CD8-positive, alpha-beta memory T cell (primary cell): ENCODE results near the gene EXO1. TPM values are rescaled to one million over a fixed set of nuclear protein-coding genes. Genes with fewer than 3 reads are reported as not detected.

Experiments
- CTCF ChIA-PET: fragments of 350-600 bp; sonication (Branson Sonifier 250); formaldehyde crosslinking; loops from one replicate; lab custom pipeline; 2021; ENCODE audit warnings: antibody characterized with exemption; lab: Charles Lee
- POLR2A ChIA-PET: fragments of 350-600 bp; sonication (Branson Sonifier 250); formaldehyde crosslinking; loops from one replicate; lab custom pipeline; 2021; ENCODE audit warnings: antibody characterized with exemption; lab: Charles Lee
- DNase-seq, 5 donors: peaks; one replicate each; pipeline versions ENCODE4 v3.0.0 to v3.0.0-alpha.2; 2020 to 2022; ENCODE audit warnings: mixed read lengths in 1 of 5
- H3K27ac ChIP-seq: one replicate; pipeline ENCODE4 v1.7.0; 2013; ENCODE audit warnings: low read depth, mild to moderate bottlenecking, low read length, moderate library complexity
- H3K27me3 ChIP-seq: 2 replicates; pipeline ENCODE4 v1.7.0; 2013; ENCODE audit warnings: low read length, mild to moderate bottlenecking; ENCODE audit not compliant: insufficient read depth, poor library complexity, severe bottlenecking
- H3K36me3 ChIP-seq: 2 replicates; pipeline ENCODE4 v1.7.0; 2013; ENCODE audit warnings: mild to moderate bottlenecking, low read length, moderate library complexity; ENCODE audit not compliant: insufficient read depth
- H3K4me1 ChIP-seq: 2 replicates; pipeline ENCODE4 v1.7.0; 2013; ENCODE audit warnings: mild to moderate bottlenecking, low read length, moderate library complexity; ENCODE audit not compliant: insufficient read depth
- H3K4me3 ChIP-seq: 2 replicates; pipeline ENCODE4 v1.7.0; 2013; ENCODE audit warnings: mild to moderate bottlenecking, low read length
- H3K9me3 ChIP-seq: 2 replicates; pipeline ENCODE4 v1.7.0; 2013; ENCODE audit warnings: mild to moderate bottlenecking, low read length
- H3K27ac Mint-ChIP-seq, 8 donors: one replicate each; pipeline ENCODE4 v1.8.0; 2020 to 2021; ENCODE audit warnings: mixed read lengths in 8 of 8, mild to moderate bottlenecking in 6 of 8, inconsistent platforms in 3 of 8, moderate library complexity in 3 of 8
- H3K27me3 Mint-ChIP-seq, 2 donors: one replicate each; pipeline ENCODE4 v1.8.0; 2020 to 2021; ENCODE audit warnings: mixed read lengths in 2 of 2, mild to moderate bottlenecking in 1 of 2, moderate library complexity in 1 of 2
- H3K36me3 Mint-ChIP-seq, 3 donors: one replicate each; pipeline ENCODE4 v1.8.0; 2020 to 2021; ENCODE audit warnings: mixed read lengths in 3 of 3, inconsistent platforms in 1 of 3, mild to moderate bottlenecking in 1 of 3
- H3K4me1 Mint-ChIP-seq, 3 donors: one replicate each; pipeline ENCODE4 v1.8.0; 2020 to 2021; ENCODE audit warnings: mixed read lengths in 3 of 3, inconsistent platforms in 1 of 3, mild to moderate bottlenecking in 1 of 3
- H3K4me3 Mint-ChIP-seq, 7 donors: one replicate each; pipeline ENCODE4 v1.8.0; 2020 to 2021; ENCODE audit warnings: mixed read lengths in 7 of 7, mild to moderate bottlenecking in 6 of 7, moderate library complexity in 4 of 7, inconsistent platforms in 2 of 7
- H3K9me3 Mint-ChIP-seq, 5 donors: one replicate each; pipeline ENCODE4 v1.8.0; 2020 to 2022; ENCODE audit warnings: mixed read lengths in 5 of 5, mild to moderate bottlenecking in 3 of 5, moderate library complexity in 2 of 5, inconsistent platforms in 1 of 5
- polyA plus RNA-seq: library from polyadenylated mRNA; unstranded; fragments of 300-500 nt; fragmentation: Illumina TruSeq; gene quantifications from one replicate; pipeline ENCODE4 v1.2.3, GENCODE V29; 2021
- total RNA-seq, 2 experiments: library from RNA; stranded (reverse); gene quantifications; one replicate each; pipeline ENCODE4 v1.2.3, GENCODE V29; 2021

Gene EXO1
- total and polyA plus RNA-seq, 3 experiments from 2014 or later, result 0.49 to 76.1 (median 65.8) TPM

DNA sequence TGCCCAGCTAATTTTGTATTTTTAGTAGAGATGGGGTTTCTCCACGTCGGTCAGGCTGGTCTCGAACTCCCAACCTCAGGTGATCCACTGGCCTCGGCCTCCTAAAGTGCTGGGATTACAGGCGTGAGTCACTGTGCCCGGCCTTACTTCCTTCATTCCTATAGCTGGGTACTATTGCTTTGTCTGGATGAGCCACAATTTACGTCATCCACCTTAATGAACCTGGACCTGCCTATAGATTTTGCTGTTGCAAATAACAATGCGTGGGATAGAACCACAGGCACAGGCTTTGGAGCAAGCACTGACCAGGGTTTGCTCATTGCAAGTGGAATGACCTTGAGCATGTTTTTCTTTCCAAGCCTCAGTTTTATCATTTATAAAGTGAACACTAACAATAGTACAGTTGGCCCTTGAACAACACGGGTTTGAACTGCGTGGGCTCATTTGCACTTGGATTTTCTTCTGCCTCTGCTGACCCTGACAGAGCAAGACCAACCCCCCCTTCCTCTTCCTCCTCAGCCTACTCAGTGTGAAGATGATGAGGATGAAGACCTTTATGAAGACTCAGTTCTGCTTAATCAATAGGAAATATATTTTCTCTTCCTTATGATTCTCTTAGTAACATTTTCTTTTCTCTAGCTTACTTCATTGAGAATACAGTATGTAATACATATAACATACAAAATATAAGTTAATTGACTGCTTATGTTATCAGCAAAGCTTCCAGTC is 76.2 kb downstream of the EXO1 start:
- ChIA-PET POLR2A (no interaction called here), CTCF (no interaction called here)
- H3K9me3 Mint-ChIP-seq, result no peaks in the 10 kb centered on the region
- Histone ChIP-seq H3K36me3 (no peaks in the 10 kb centered on the region), H3K4me3 (no peak overlapping the region), H3K9me3 (no peaks in the 10 kb centered on the region), H3K4me1 (no peaks in the 10 kb centered on the region), H3K27me3 (no peaks in the 10 kb centered on the region), H3K27ac (no peak overlapping the region)
- H3K4me1 Mint-ChIP-seq, result no peaks in the 10 kb centered on the region
- no peaks in the 10 kb centered on the region for H3K36me3 Mint-ChIP-seq
- peaks cover 3 to 4% of the 10 kb centered on the region in 2 donors for H3K27me3 Mint-ChIP-seq
- no peak overlapping the region for H3K27ac Mint-ChIP-seq
- H3K4me3 Mint-ChIP-seq, result no peak overlapping the region
- DNase-seq, result no peak

DNA sequence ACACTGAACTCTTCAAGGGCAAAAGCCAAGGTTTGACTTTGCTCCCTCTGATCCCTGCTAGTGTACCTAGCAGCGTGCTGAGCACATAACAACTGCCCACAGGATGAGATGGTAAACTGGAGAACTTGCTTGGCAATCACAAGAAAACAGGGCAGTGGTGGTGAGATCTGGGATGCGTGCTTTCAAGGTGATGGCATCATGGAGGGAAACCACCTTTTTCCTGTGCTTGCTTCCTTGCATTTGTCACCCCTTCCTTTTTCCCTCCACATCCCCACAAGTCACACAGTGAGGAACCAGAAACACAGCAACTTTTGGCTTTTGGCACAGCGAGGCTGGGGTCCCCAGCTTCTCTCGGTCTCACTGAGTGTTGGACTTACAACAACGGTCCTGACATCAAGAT is 78.1 kb downstream of the EXO1 start:
- no peaks in the 10 kb centered on the region for H3K36me3 Mint-ChIP-seq
- no peaks in the 10 kb centered on the region for H3K4me1 Mint-ChIP-seq
- CTCF ChIA-PET, result no interaction called here
- no peaks in the 10 kb centered on the region for H3K9me3 Mint-ChIP-seq
- Histone ChIP-seq H3K4me3 (no peak overlapping the region), H3K4me1 (no peaks in the 10 kb centered on the region), H3K36me3 (no peaks in the 10 kb centered on the region), H3K9me3 (no peaks in the 10 kb centered on the region), H3K27ac (no peak overlapping the region), H3K27me3 (no peaks in the 10 kb centered on the region)
- POLR2A ChIA-PET, result no interaction called here
- no peak overlapping the region for H3K4me3 Mint-ChIP-seq
- no peak overlapping the region for H3K27ac Mint-ChIP-seq
- H3K27me3 Mint-ChIP-seq, result peaks cover 3 to 6% of the 10 kb centered on the region in 2 donors
- DNase-seq, result no peak

DNA sequence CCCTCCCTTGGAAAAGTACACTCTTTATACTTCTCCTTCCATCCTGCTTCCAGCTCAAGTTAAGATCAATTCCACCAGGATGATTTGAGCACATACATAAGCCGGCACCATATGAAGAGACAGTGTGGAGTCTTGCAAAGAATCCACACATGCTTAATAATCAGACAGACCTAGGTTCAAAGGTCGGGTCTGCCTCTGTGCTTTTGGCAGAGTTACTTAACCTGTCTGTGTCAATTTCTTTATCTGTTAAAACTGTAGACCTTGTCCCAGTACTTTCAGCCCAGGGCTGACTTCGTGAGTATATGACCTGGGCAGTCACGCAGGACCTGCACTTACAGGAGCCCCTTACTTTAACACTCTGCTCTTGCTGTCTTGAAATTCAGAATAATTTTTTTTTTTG is 79.3 kb downstream of the EXO1 start:
- Mint-ChIP-seq H3K4me3 (no peak overlapping the region), H3K27me3 (peaks cover 7 to 8% of the 10 kb centered on the region in 2 donors), H3K36me3 (no peaks in the 10 kb centered on the region), H3K27ac (peak overlapping the region in 1 of 8 donors; percentile 38), H3K9me3 (no peaks in the 10 kb centered on the region), H3K4me1 (no peaks in the 10 kb centered on the region)
- no peak overlapping the region for H3K4me3 ChIP-seq
- POLR2A ChIA-PET, result no interaction called here
- H3K36me3 ChIP-seq, result no peaks in the 10 kb centered on the region
- CTCF ChIA-PET, result no interaction called here
- H3K9me3 ChIP-seq, result no peaks in the 10 kb centered on the region
- H3K27ac ChIP-seq, result no peak overlapping the region
- no peak for DNase-seq
- H3K27me3 ChIP-seq, result no peaks in the 10 kb centered on the region
- no peaks in the 10 kb centered on the region for H3K4me1 ChIP-seq

DNA sequence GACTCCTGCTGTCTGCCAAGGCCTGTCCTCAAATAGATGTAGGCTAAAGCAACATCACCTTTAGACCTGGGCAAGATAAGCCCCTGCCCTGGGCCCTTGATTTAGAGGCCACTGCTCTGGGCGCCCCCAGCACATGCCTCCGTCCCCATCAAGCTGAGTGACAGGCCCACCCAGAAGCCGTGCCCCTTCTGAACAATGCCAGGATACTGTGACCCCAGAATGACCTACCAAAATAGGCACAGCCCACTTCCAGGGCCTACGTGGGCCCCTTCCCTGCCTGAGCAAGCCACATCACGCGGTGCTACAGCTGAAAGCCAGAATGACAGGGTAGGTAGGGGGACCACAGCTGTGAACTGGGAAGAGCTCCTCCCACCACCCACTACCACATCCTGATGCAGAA is 84.8 kb downstream of the EXO1 start:
- Histone ChIP-seq H3K27me3 (no peaks in the 10 kb centered on the region), H3K4me3 (no peak overlapping the region), H3K4me1 (no peaks in the 10 kb centered on the region), H3K36me3 (no peaks in the 10 kb centered on the region), H3K9me3 (no peaks in the 10 kb centered on the region), H3K27ac (no peak overlapping the region)
- H3K4me3 Mint-ChIP-seq, result no peak overlapping the region
- H3K36me3 Mint-ChIP-seq, result no peaks in the 10 kb centered on the region
- CTCF ChIA-PET, result no interaction called here
- no peak overlapping the region for H3K27ac Mint-ChIP-seq
- no peaks in the 10 kb centered on the region for H3K4me1 Mint-ChIP-seq
- peak in 1 of 5 donors; percentile 48 for DNase-seq
- H3K27me3 Mint-ChIP-seq, result peaks cover 8 to 14% of the 10 kb centered on the region in 2 donors
- H3K9me3 Mint-ChIP-seq, result no peaks in the 10 kb centered on the region
- POLR2A ChIA-PET, result no interaction called here

DNA sequence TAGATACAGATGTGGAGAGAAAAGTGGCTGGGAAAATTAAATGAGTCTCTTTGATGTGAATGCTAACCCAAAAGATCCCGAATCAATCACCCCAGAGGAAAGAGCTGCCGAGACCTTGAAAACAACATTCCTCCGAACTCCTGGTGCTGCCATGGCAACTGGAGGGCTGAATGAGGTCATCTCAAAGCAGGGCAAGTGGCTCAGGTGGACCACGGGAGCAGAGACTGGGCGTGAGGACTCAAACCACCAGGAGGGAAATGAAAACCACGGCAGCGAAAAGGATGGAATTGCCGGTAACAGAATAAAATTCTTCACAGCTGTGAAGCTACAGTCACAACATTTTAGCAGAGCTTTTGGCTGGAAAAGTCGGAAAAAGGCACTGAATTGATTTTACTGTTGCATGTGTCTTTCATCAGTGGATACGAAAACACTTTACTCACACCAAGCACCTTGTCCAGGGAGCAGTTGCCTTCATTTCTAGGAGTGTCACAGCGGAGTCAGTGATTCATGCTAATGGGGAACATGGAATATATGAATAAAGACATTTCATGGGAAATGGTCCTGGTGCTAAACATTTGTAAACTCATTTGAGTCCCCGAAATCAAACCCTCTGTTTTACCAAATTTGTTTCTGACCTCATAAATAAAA is 86.3 kb downstream of the EXO1 start:
- Mint-ChIP-seq H3K36me3 (peaks cover 0 to 6% (median 0%) of the 10 kb centered on the region in 3 donors), H3K27me3 (peaks cover 6 to 14% of the 10 kb centered on the region in 2 donors), H3K4me1 (no peaks in the 10 kb centered on the region), H3K4me3 (no peak overlapping the region), H3K27ac (no peak overlapping the region), H3K9me3 (peaks cover 0 to 7% (median 3%) of the 10 kb centered on the region in 5 donors)
- Histone ChIP-seq H3K36me3 (no peaks in the 10 kb centered on the region), H3K9me3 (no peaks in the 10 kb centered on the region), H3K4me3 (no peak overlapping the region), H3K27ac (no peak overlapping the region), H3K4me1 (no peaks in the 10 kb centered on the region), H3K27me3 (no peaks in the 10 kb centered on the region)
- no peak for DNase-seq
- POLR2A ChIA-PET, result interaction anchor here (0.6 kb wide), 1 partner anchor 462 kb away, joined by 6 read pairs; no protein-coding TSS in a partner anchor
- CTCF ChIA-PET, result no interaction called here

DNA sequence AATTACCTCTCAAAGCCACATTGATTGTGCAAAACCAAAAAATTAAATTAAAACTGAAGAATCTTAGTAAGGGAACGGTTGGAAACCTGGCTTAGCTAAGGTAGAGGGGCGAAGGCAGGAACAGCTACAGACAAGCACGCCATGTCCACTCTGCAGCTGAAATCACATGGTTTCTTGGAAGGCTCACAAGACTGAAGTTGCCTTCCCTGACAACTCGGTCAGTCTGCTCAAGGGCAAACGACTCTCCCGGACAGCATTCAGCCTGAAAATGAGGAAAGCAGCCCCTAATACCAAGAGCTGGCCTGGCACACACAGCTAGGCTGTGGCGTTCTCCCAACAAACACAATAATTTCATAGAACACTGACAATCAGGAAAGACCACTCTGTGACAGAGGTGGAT is 86.9 kb downstream of the EXO1 start:
- POLR2A ChIA-PET, result no interaction called here
- Mint-ChIP-seq H3K27ac (no peak overlapping the region), H3K27me3 (peaks cover 4 to 14% of the 10 kb centered on the region in 2 donors), H3K4me3 (no peak overlapping the region), H3K4me1 (no peaks in the 10 kb centered on the region), H3K36me3 (peaks cover 0 to 6% (median 0%) of the 10 kb centered on the region in 3 donors), H3K9me3 (peaks cover 0 to 7% (median 7%) of the 10 kb centered on the region in 5 donors)
- CTCF ChIA-PET, result no interaction called here
- H3K4me3 ChIP-seq, result no peak overlapping the region
- no peak for DNase-seq
- H3K27me3 ChIP-seq, result no peaks in the 10 kb centered on the region
- no peaks in the 10 kb centered on the region for H3K4me1 ChIP-seq
- H3K27ac ChIP-seq, result no peak overlapping the region
- H3K9me3 ChIP-seq, result no peaks in the 10 kb centered on the region
- no peaks in the 10 kb centered on the region for H3K36me3 ChIP-seq

Other genes with a start within 250 kb of the EXO1 start
- gene CHML, start 207.8 kb upstream of the EXO1 start, total RNA-seq, result 10 to 100 TPM; 20.3 to 21.6 TPM
- 3.9 TPM for gene CHML, start 207.8 kb upstream of the EXO1 start, polyA plus RNA-seq
- 1 to 10 TPM; 6.7 to 7.0 TPM for gene OPN3, start 207.8 kb upstream of the EXO1 start, total RNA-seq
- 17.6 TPM for gene OPN3, start 207.8 kb upstream of the EXO1 start, polyA plus RNA-seq
- gene WDR64, start 195.9 kb upstream of the EXO1 start, total RNA-seq, result not detected
- 0.48 TPM for gene WDR64, start 195.9 kb upstream of the EXO1 start, polyA plus RNA-seq
- not detected for gene BECN2, start 109.6 kb downstream of the EXO1 start, total RNA-seq
- not detected for gene BECN2, start 109.6 kb downstream of the EXO1 start, polyA plus RNA-seq
- gene MAP1LC3C, start 150.9 kb downstream of the EXO1 start, total RNA-seq, result not detected
- not detected for gene MAP1LC3C, start 150.9 kb downstream of the EXO1 start, polyA plus RNA-seq